ENCODE results near the gene METTL1.
"Not testable (repeated sequence)": the region's sequence is repeated elsewhere in the genome, so short reads cannot be mapped to it uniquely, and the experiment has no call there.

Gene METTL1

GRCh38 chr12:57771873-57772428 lies at the start of gene METTL1:
METTL1 (minus strand) TSS chr12:57772105; CDS start chr12:57772083, 22 bp downstream.
- peak; percentile 98 for DNase-seq (ENCODE audit: low read depth)

- not testable (repeated sequence) for DNase-seq (ENCODE audit: low read depth)
Observed at GRCh38 chr12:57821015-57821414, 49.1 kb upstream of the METTL1 start.

- not testable (repeated sequence) for DNase-seq (ENCODE audit: low read depth)
Observed at GRCh38 chr12:57820119-57820518, 48.2 kb upstream of the METTL1 start.

GRCh38 chr12:57817990-57818331 lies 46.1 kb upstream of the METTL1 start:
- not testable (repeated sequence) for DNase-seq (ENCODE audit: low read depth)

GRCh38 chr12:57817261-57817989 lies 45.5 kb upstream of the METTL1 start:
- DNase-seq (ENCODE audit: low read depth), result no peak

GRCh38 chr12:57816855-57817151 lies 44.9 kb upstream of the METTL1 start:
- DNase-seq (ENCODE audit: low read depth), result no peak

GRCh38 chr12:57816001-57816854 lies 44.3 kb upstream of the METTL1 start:
- DNase-seq (ENCODE audit: low read depth), result no peak

GRCh38 chr12:57815177-57816000 lies 43.5 kb upstream of the METTL1 start:
- peak; percentile 38 for DNase-seq (ENCODE audit: low read depth)

- no peak for DNase-seq (ENCODE audit: low read depth)
Observed at GRCh38 chr12:57813971-57814772, 42.3 kb upstream of the METTL1 start.

- no peak for DNase-seq (ENCODE audit: low read depth)
Observed at GRCh38 chr12:57813111-57813970, 41.4 kb upstream of the METTL1 start.

GRCh38 chr12:57811028-57811755 lies 39.3 kb upstream of the METTL1 start:
- DNase-seq (ENCODE audit: low read depth), result no peak

- peak; percentile 65 for DNase-seq (ENCODE audit: low read depth)
Observed at GRCh38 chr12:57810450-57810849, 38.5 kb upstream of the METTL1 start.

- no peak for DNase-seq (ENCODE audit: low read depth)
Observed at GRCh38 chr12:57809425-57809824, 37.5 kb upstream of the METTL1 start.

GRCh38 chr12:57808351-57808750 lies 36.4 kb upstream of the METTL1 start:
- no peak for DNase-seq (ENCODE audit: low read depth)

GRCh38 chr12:57807285-57807684 lies 35.4 kb upstream of the METTL1 start:
- no peak for DNase-seq (ENCODE audit: low read depth)

- DNase-seq (ENCODE audit: low read depth), result no peak
Observed at GRCh38 chr12:57806677-57807076, 34.8 kb upstream of the METTL1 start.

GRCh38 chr12:57803319-57803893 lies 31.5 kb upstream of the METTL1 start:
- peak; percentile 72 for DNase-seq (ENCODE audit: low read depth)

- no peak for DNase-seq (ENCODE audit: low read depth)
Observed at GRCh38 chr12:57802607-57803006, 30.7 kb upstream of the METTL1 start.

GRCh38 chr12:57800965-57801364 lies 29.1 kb upstream of the METTL1 start:
- DNase-seq (ENCODE audit: low read depth), result no peak

Measured in ELR (cell line).